K562 (cell line): ENCODE data around the gene CCR7. TPM values are rescaled to one million over a fixed set of nuclear protein-coding genes. Genes with fewer than 3 reads are reported as not detected.

ENCODE experiments used
- BRD4 ChIP-seq: fragments of 200-600 bp; sonication (generic); IDR thresholded peaks from 2 replicates; pipeline ENCODE4 v1.6.1; 2017; ENCODE audit warnings: inconsistent platforms
- CXXC5 ChIP-seq: fragments of 250-450 bp; sonication (Bioruptor Pico); IDR thresholded peaks from 2 replicates; pipeline ENCODE4 v1.8.0; 2022; ENCODE audit warnings: inconsistent platforms, mild to moderate bottlenecking, moderate library complexity
- RBM39 ChIP-seq: fragments of 200-400 bp; formaldehyde crosslinking; optimal IDR thresholded peaks from 2 replicates; pipeline ENCODE3; 2018; ENCODE audit warnings: low read depth, low read length
- SETDB1 ChIP-seq: IDR thresholded peaks from one replicate; pipeline ENCODE4 v1.6.1; 2012; ENCODE audit warnings: low read length, control low read depth, inconsistent platforms
- SPI1 ChIP-seq: IDR thresholded peaks from 2 replicates; pipeline ENCODE4 v1.6.1; 2011; ENCODE audit warnings: low read depth, low read length, control low read depth, borderline replicate concordance
- TGIF2 ChIP-seq: sonication (generic); formaldehyde crosslinking; IDR thresholded peaks from 2 replicates; pipeline ENCODE4 v1.8.1; 2022; ENCODE audit warnings: mild to moderate bottlenecking, missing genetic modification reagents, moderate library complexity
- U2AF2 ChIP-seq: fragments of 200-400 bp; formaldehyde crosslinking; optimal IDR thresholded peaks from 2 replicates; pipeline ENCODE3; 2017; ENCODE audit warnings: low read depth, mild to moderate bottlenecking, low read length
- ZNF121 ChIP-seq: sonication (generic); formaldehyde crosslinking; conservative IDR thresholded peaks from 2 replicates; pipeline ENCODE4 v1.8.0; 2022; ENCODE audit warnings: missing genetic modification reagents
- ZNF445 ChIP-seq: fragments of 250-450 bp; sonication (Bioruptor Pico); IDR thresholded peaks from 2 replicates; pipeline ENCODE4 v1.4.0; 2020; ENCODE audit warnings: low read depth, mild to moderate bottlenecking, moderate library complexity
- polyA plus RNA-seq, 8 experiments: library from polyadenylated mRNA; depleted of rRNA in 4 of 8; stranded (reverse) in 5 of 8; unstranded in 3 of 8; fragments of >200 nt; fragmentation: Nextera tagmentation in 2 of 8; fragmentation: Illumina TruSeq in 1 of 8; extraction: Ambion mirVana in 2 of 8; extraction: Trizol in 1 of 8; gene quantifications; 2 replicates each; pipeline versions ENCODE4 v1.2.1 to v1.2.3, GENCODE V29; 2011 to 2014; ENCODE audit warnings: inconsistent platforms in 1 of 8, missing spikeins in 1 of 8
- total RNA-seq, 7 experiments: library from RNA; depleted of rRNA in 6 of 7; stranded (reverse); fragments of >200 nt in 6 of 7; fragmentation: Illumina TruSeq in 2 of 7; extraction: Trizol in 2 of 7; gene quantifications; 2 replicates each; pipeline versions ENCODE4 v1.2.1 to v1.2.3, GENCODE V29; 2011 to 2021; ENCODE audit warnings: low replicate concordance in 1 of 7
- TF ChIP-seq, protein P1 (sequence below): IDR thresholded peaks from 2 replicates; pipeline ENCODE4 v1.6.1; 2011; ENCODE audit not compliant: insufficient read length; ENCODE audit errors: extremely low read depth
- TF ChIP-seq, protein P2 (sequence below): fragments of 250-450 bp; sonication (Bioruptor Pico); IDR thresholded peaks from 2 replicates; pipeline ENCODE4 v1.8.0; 2022; ENCODE audit warnings: moderate library complexity, mild to moderate bottlenecking, inconsistent platforms
- TF ChIP-seq, protein P3 (sequence below): sonication (generic); formaldehyde crosslinking; IDR thresholded peaks from 2 replicates; pipeline ENCODE4 v1.8.0; 2022; ENCODE audit warnings: missing genetic modification reagents, mild to moderate bottlenecking, borderline replicate concordance
- TF ChIP-seq, protein P4 (sequence below): fragments of 450-650 bp; IDR thresholded peaks from 2 replicates; pipeline ENCODE4 v1.6.1; 2017; ENCODE audit warnings: antibody characterized with exemption, mild to moderate bottlenecking
- TF ChIP-seq, protein P5 (sequence below), 2 experiments: fragments of 450-650 bp in 1 of 2; IDR thresholded peaks; 2 replicates each; pipeline ENCODE4 v1.6.1; 2011 to 2017; ENCODE audit warnings: low read depth in 2 of 2, antibody characterized with exemption in 1 of 2, borderline replicate concordance in 1 of 2, low read length in 1 of 2, mild to moderate bottlenecking in 1 of 2, mixed read lengths in 1 of 2; ENCODE audit not compliant: control insufficient read depth in 1 of 2

Gene CCR7
- total and polyA plus RNA-seq, 9 of the 15 experiments (the other 6 are each of a cell fraction or from before 2014, with no cell fraction given): 0.14 to 1.4 (median 0.56) TPM

DNA sequence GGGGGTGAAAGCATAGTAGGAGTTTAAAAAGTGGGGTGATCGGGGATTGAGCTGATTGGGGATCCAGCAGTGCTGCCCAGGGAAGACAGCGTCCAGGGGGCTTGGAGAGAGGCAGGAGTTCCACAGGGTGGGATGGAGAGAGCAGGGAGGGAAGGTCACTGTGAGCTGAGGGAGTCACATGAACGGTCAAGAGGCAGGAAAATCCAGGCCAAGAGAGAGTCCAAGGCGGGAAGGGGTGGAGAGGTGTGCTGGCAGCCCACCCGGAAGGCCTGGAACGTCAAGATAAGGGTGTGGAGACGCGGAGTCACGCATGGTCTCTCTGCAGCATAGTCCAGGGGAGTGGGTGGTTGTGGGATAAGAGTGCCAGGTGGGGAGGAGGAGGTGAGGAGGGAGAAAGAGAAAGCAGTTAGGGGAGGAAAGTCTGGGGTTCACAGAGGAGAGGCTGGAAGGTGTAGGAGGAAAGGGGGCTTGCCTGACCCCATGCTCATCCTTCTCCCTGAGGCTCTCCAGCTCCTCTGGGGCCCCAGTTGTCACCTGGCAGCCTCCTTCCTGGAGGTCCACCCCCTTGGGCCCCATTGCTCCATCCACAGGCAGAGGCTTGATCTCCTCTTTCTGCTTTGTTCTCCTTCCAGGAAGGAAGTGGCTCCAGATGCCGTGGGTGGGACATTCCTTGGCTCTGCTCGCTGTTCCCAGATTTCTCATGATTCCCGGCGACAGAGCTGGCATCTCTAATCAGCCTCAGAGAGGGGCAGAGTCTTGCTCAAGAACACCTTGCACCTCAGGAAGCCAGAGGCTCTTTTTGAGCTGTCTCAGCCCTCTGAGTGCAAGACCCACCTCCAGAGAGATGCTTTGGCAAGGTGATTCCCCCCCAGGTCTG is 28.7 kb downstream of the CCR7 start (continued):
- TF ChIP-seq, protein P1, sequence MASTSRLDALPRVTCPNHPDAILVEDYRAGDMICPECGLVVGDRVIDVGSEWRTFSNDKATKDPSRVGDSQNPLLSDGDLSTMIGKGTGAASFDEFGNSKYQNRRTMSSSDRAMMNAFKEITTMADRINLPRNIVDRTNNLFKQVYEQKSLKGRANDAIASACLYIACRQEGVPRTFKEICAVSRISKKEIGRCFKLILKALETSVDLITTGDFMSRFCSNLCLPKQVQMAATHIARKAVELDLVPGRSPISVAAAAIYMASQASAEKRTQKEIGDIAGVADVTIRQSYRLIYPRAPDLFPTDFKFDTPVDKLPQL: no peak
- no peak for TF ChIP-seq SETDB1
- no peak for TF ChIP-seq U2AF2
- no peak for TF ChIP-seq BRD4
- TF ChIP-seq, protein P2, sequence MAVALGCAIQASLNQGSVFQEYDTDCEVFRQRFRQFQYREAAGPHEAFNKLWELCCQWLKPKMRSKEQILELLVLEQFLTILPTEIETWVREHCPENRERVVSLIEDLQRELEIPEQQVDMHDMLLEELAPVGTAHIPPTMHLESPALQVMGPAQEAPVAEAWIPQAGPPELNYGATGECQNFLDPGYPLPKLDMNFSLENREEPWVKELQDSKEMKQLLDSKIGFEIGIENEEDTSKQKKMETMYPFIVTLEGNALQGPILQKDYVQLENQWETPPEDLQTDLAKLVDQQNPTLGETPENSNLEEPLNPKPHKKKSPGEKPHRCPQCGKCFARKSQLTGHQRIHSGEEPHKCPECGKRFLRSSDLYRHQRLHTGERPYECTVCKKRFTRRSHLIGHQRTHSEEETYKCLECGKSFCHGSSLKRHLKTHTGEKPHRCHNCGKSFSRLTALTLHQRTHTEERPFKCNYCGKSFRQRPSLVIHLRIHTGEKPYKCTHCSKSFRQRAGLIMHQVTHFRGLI: no peak
- TF ChIP-seq, protein P3, sequence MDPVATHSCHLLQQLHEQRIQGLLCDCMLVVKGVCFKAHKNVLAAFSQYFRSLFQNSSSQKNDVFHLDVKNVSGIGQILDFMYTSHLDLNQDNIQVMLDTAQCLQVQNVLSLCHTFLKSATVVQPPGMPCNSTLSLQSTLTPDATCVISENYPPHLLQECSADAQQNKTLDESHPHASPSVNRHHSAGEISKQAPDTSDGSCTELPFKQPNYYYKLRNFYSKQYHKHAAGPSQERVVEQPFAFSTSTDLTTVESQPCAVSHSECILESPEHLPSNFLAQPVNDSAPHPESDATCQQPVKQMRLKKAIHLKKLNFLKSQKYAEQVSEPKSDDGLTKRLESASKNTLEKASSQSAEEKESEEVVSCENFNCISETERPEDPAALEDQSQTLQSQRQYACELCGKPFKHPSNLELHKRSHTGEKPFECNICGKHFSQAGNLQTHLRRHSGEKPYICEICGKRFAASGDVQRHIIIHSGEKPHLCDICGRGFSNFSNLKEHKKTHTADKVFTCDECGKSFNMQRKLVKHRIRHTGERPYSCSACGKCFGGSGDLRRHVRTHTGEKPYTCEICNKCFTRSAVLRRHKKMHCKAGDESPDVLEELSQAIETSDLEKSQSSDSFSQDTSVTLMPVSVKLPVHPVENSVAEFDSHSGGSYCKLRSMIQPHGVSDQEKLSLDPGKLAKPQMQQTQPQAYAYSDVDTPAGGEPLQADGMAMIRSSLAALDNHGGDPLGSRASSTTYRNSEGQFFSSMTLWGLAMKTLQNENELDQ (CRISPR knock-in tag): no peak
- TF ChIP-seq ZNF121 (CRISPR knock-in tag): no peak
- TF ChIP-seq ZNF445 (CRISPR knock-in tag): no peak
- no peak for TF ChIP-seq RBM39
- peak; percentile 39; the same call in 1 of the 2 replicates for TF ChIP-seq SPI1
- TF ChIP-seq CXXC5 (CRISPR knock-in tag): peak; percentile 80
- TF ChIP-seq, protein P4, sequence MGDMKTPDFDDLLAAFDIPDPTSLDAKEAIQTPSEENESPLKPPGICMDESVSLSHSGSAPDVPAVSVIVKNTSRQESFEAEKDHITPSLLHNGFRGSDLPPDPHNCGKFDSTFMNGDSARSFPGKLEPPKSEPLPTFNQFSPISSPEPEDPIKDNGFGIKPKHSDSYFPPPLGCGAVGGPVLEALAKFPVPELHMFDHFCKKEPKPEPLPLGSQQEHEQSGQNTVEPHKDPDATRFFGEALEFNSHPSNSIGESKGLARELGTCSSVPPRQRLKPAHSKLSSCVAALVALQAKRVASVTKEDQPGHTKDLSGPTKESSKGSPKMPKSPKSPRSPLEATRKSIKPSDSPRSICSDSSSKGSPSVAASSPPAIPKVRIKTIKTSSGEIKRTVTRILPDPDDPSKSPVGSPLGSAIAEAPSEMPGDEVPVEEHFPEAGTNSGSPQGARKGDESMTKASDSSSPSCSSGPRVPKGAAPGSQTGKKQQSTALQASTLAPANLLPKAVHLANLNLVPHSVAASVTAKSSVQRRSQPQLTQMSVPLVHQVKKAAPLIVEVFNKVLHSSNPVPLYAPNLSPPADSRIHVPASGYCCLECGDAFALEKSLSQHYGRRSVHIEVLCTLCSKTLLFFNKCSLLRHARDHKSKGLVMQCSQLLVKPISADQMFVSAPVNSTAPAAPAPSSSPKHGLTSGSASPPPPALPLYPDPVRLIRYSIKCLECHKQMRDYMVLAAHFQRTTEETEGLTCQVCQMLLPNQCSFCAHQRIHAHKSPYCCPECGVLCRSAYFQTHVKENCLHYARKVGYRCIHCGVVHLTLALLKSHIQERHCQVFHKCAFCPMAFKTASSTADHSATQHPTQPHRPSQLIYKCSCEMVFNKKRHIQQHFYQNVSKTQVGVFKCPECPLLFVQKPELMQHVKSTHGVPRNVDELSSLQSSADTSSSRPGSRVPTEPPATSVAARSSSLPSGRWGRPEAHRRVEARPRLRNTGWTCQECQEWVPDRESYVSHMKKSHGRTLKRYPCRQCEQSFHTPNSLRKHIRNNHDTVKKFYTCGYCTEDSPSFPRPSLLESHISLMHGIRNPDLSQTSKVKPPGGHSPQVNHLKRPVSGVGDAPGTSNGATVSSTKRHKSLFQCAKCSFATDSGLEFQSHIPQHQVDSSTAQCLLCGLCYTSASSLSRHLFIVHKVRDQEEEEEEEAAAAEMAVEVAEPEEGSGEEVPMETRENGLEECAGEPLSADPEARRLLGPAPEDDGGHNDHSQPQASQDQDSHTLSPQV: peak; percentile 73; the same call in 1 of the 2 replicates
- no peak for TF ChIP-seq TGIF2 (CRISPR knock-in tag)
- TF ChIP-seq, protein P5, sequence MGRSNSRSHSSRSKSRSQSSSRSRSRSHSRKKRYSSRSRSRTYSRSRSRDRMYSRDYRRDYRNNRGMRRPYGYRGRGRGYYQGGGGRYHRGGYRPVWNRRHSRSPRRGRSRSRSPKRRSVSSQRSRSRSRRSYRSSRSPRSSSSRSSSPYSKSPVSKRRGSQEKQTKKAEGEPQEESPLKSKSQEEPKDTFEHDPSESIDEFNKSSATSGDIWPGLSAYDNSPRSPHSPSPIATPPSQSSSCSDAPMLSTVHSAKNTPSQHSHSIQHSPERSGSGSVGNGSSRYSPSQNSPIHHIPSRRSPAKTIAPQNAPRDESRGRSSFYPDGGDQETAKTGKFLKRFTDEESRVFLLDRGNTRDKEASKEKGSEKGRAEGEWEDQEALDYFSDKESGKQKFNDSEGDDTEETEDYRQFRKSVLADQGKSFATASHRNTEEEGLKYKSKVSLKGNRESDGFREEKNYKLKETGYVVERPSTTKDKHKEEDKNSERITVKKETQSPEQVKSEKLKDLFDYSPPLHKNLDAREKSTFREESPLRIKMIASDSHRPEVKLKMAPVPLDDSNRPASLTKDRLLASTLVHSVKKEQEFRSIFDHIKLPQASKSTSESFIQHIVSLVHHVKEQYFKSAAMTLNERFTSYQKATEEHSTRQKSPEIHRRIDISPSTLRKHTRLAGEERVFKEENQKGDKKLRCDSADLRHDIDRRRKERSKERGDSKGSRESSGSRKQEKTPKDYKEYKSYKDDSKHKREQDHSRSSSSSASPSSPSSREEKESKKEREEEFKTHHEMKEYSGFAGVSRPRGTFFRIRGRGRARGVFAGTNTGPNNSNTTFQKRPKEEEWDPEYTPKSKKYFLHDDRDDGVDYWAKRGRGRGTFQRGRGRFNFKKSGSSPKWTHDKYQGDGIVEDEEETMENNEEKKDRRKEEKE (IDR thresholded peaks at IDR 0.05; ENCODE audit: borderline replicate concordance in 1 of 2, control insufficient read depth in 1 of 2, low read depth in 2 of 2, low read length in 1 of 2): no peak
